Chondrocyte (in vitro differentiated cells): ENCODE data around the gene ARHGAP19. TPM values are rescaled to one million over a fixed set of nuclear protein-coding genes. Genes with fewer than 3 reads are reported as not detected.

Experiments
- DNase-seq: peaks from one replicate; pipeline ENCODE4 v3.0.0; 2021; ENCODE audit warnings: mixed read lengths, low spot score
- H3K27ac Mint-ChIP-seq: one replicate; pipeline ENCODE4 v1.8.0; 2021; ENCODE audit warnings: mild to moderate bottlenecking, moderate library complexity, mixed read lengths; ENCODE audit not compliant: unreplicated experiment
- H3K27me3 Mint-ChIP-seq: 2 replicates; pipeline ENCODE4 v1.8.0; 2021; ENCODE audit warnings: low read depth, mixed read lengths
- H3K36me3 Mint-ChIP-seq: 2 replicates; pipeline ENCODE4 v1.8.0; 2021; ENCODE audit warnings: low read depth, mixed read lengths
- H3K4me1 Mint-ChIP-seq: 2 replicates; pipeline ENCODE4 v1.8.0; 2021; ENCODE audit warnings: low read depth, mild to moderate bottlenecking, mixed read lengths
- H3K4me3 Mint-ChIP-seq: one replicate; pipeline ENCODE4 v1.8.0; 2021; ENCODE audit warnings: mild to moderate bottlenecking, moderate library complexity, mixed read lengths; ENCODE audit not compliant: unreplicated experiment
- H3K9me3 Mint-ChIP-seq: 2 replicates; pipeline ENCODE4 v1.8.0; 2021; ENCODE audit warnings: low read depth, mixed read lengths
- CTCF ChIP-seq: fragments of 200-600 bp; sonication (generic); IDR thresholded peaks from 2 replicates; pipeline ENCODE4 v1.5.0; 2021; ENCODE audit warnings: antibody characterized with exemption, mild to moderate bottlenecking, moderate library complexity
- total RNA-seq: library from RNA; stranded (reverse); gene quantifications from 3 replicates; pipeline ENCODE4 v1.2.1, GENCODE V29; 2021

Gene ARHGAP19
- total RNA-seq, 1 donor from 2014 or later = 2.6 TPM

GRCh38 chr10:97179311-97179710 lies 113.1 kb downstream of the ARHGAP19 start:
- no peak for DNase-seq
- TF ChIP-seq CTCF = no peak
- peaks cover 1% of the 10 kb centered on the region for H3K4me1 Mint-ChIP-seq
- H3K27ac Mint-ChIP-seq = no peak overlapping the region
- H3K36me3 Mint-ChIP-seq = no peaks in the 10 kb centered on the region
- no peak overlapping the region for H3K4me3 Mint-ChIP-seq
- no peaks in the 10 kb centered on the region for H3K9me3 Mint-ChIP-seq
- peaks cover 35% of the 10 kb centered on the region for H3K27me3 Mint-ChIP-seq

GRCh38 chr10:97178074-97178473 lies 114.4 kb downstream of the ARHGAP19 start:
- Mint-ChIP-seq H3K4me1 (no peaks in the 10 kb centered on the region), H3K27me3 (peaks cover 23% of the 10 kb centered on the region), H3K27ac (no peak overlapping the region), H3K4me3 (no peak overlapping the region), H3K9me3 (no peaks in the 10 kb centered on the region), H3K36me3 (no peaks in the 10 kb centered on the region)
- no peak for TF ChIP-seq CTCF
- DNase-seq = no peak

- Mint-ChIP-seq H3K4me3 (no peak overlapping the region), H3K27ac (no peak overlapping the region), H3K36me3 (no peaks in the 10 kb centered on the region), H3K4me1 (no peaks in the 10 kb centered on the region), H3K27me3 (peaks cover 24% of the 10 kb centered on the region), H3K9me3 (no peaks in the 10 kb centered on the region)
- DNase-seq = no peak
- no peak for TF ChIP-seq CTCF
These were observed 116.2 kb downstream of the ARHGAP19 start for GRCh38 chr10:97176226-97176625.

- Mint-ChIP-seq H3K4me1 (peaks cover 3% of the 10 kb centered on the region), H3K27ac (no peak overlapping the region), H3K4me3 (no peak overlapping the region), H3K36me3 (no peaks in the 10 kb centered on the region), H3K9me3 (no peaks in the 10 kb centered on the region), H3K27me3 (peaks cover 23% of the 10 kb centered on the region)
- no peak for TF ChIP-seq CTCF
- no peak for DNase-seq
These were observed 116.9 kb downstream of the ARHGAP19 start for GRCh38 chr10:97175586-97175985.

GRCh38 chr10:97174941-97175340 lies 117.5 kb downstream of the ARHGAP19 start:
- Mint-ChIP-seq H3K4me1 (peaks cover 3% of the 10 kb centered on the region), H3K27me3 (peaks cover 19% of the 10 kb centered on the region), H3K36me3 (no peaks in the 10 kb centered on the region), H3K27ac (no peak overlapping the region), H3K4me3 (no peak overlapping the region), H3K9me3 (no peaks in the 10 kb centered on the region)
- TF ChIP-seq CTCF = no peak
- DNase-seq = no peak
